ENCODE measurements around the gene PTTG2. TPM values are rescaled to one million over a fixed set of nuclear protein-coding genes. Genes with fewer than 3 reads are reported as not detected.

Gene PTTG2
- total and polyA plus RNA-seq, 2 of the 13 experiments (the other 11 are each of a cell fraction or from before 2014, with no cell fraction given) = not detected

GRCh38 chr4:37999965-38000364 is 39.8 kb downstream of the PTTG2 start:
- no peak overlapping the region for H3K4me3 ChIP-seq (replicated peaks in 1 of 3; ENCODE audit: insufficient read depth in 1 of 3, low read depth in 2 of 3, low read length in 3 of 3)
- BruUV-seq (replicated peaks) = no TSS peak
- POLR2A ChIA-PET = no interaction called here
- no peak overlapping the region for H3K27ac ChIP-seq (ENCODE audit: extremely low read length, insufficient read depth, low read length)
- WGBS (ENCODE audit: low lambda C conversion rate) = 97% methylated on average over 3 of the region's 3 CpGs
- no peak for ATAC-seq
- H3K9me3 ChIP-seq (ENCODE audit: low read length) = no peaks in the 10 kb centered on the region
- no peak for TF ChIP-seq ARID3A (IDR thresholded peaks at IDR 0.05; ENCODE audit: low read depth, low read length)
- no peaks in the 10 kb centered on the region for H3K79me2 ChIP-seq (ENCODE audit: insufficient read depth, low read length)
- no peak overlapping the region for H3K4me2 ChIP-seq (ENCODE audit: low read depth, low read length)
- no peak for DNase-seq (ENCODE audit: low spot score)
- intact Hi-C loops (cut with micrococcal nuclease; ENCODE audit: unreplicated experiment) = no loop called here
- H3K36me3 ChIP-seq (replicated peaks in 1 of 2; ENCODE audit: control insufficient read depth in 1 of 2, insufficient read depth in 2 of 2, low read length in 2 of 2) = no peaks in the 10 kb centered on the region
- no peak overlapping the region for H3K9ac ChIP-seq (ENCODE audit: insufficient read depth, low read depth, low read length)
- H3K27me3 ChIP-seq (ENCODE audit: control insufficient read depth in 1 of 2, insufficient read depth in 2 of 2, low read length in 2 of 2) = no peaks in the 10 kb centered on the region
- H2AFZ ChIP-seq (ENCODE audit: low read length) = no peak overlapping the region
- H4K20me1 ChIP-seq (ENCODE audit: insufficient read depth, low read length) = no peaks in the 10 kb centered on the region
- in situ Hi-C loops (cut with HindIII; ENCODE audit: extremely low pct_ligation_motif_present, low pct_unique_long_range_greater_than_20kb) = no loop called here
- CTCF ChIA-PET (ENCODE audit: low intra/inter-chr PET ratio, low total read pairs) = no interaction called here
- H3K4me1 ChIP-seq (ENCODE audit: insufficient read depth, low read length) = peaks cover 17% of the 10 kb centered on the region
- FAIRE-seq = no peak

GRCh38 chr4:38001927-38002326 is 41.7 kb downstream of the PTTG2 start:
- FAIRE-seq = no peak

More at GRCh38 chr4:38001927-38002326, 41.7 kb downstream of the PTTG2 start:
- 91% methylated on average over 3 of the region's 3 CpGs for WGBS (ENCODE audit: low lambda C conversion rate)
- intact Hi-C loops (cut with micrococcal nuclease; ENCODE audit: unreplicated experiment) (no loop called here), in situ Hi-C loops (cut with HindIII; ENCODE audit: extremely low pct_ligation_motif_present, low pct_unique_long_range_greater_than_20kb) (no loop called here)
- H4K20me1 ChIP-seq (ENCODE audit: insufficient read depth, low read length) = no peaks in the 10 kb centered on the region
- ChIA-PET CTCF (ENCODE audit: low intra/inter-chr PET ratio, low total read pairs) (no interaction called here), POLR2A (no interaction called here)
- H3K27me3 ChIP-seq (ENCODE audit: control insufficient read depth in 1 of 2, insufficient read depth in 2 of 2, low read length in 2 of 2) = no peaks in the 10 kb centered on the region
- DNase-seq (ENCODE audit: low spot score) (no peak), ATAC-seq (no peak)
- no peak overlapping the region for H3K9ac ChIP-seq (ENCODE audit: insufficient read depth, low read depth, low read length)
- no peak overlapping the region for H3K4me3 ChIP-seq (replicated peaks in 1 of 3; ENCODE audit: insufficient read depth in 1 of 3, low read depth in 2 of 3, low read length in 3 of 3)
- H3K27ac ChIP-seq (ENCODE audit: extremely low read length, insufficient read depth, low read length) = no peak overlapping the region
- no peaks in the 10 kb centered on the region for H3K9me3 ChIP-seq (ENCODE audit: low read length)
- H3K4me1 ChIP-seq (ENCODE audit: insufficient read depth, low read length) = peaks cover 9% of the 10 kb centered on the region
- H3K79me2 ChIP-seq (ENCODE audit: insufficient read depth, low read length) = peaks cover 3% of the 10 kb centered on the region
- no peak overlapping the region for H2AFZ ChIP-seq (ENCODE audit: low read length)
- TF ChIP-seq ZNF770 (CRISPR knock-in tag; IDR thresholded peaks at IDR 0.05) (no peak), RBFOX2 (IDR thresholded peaks at IDR 0.05; ENCODE audit: low read depth, low read length) (no peak), ZNF574 (CRISPR knock-in tag; IDR thresholded peaks at IDR 0.05) (no peak), NR2F1 (CRISPR knock-in tag; IDR thresholded peaks at IDR 0.05) (no peak), DRAP1 (CRISPR knock-in tag; IDR thresholded peaks at IDR 0.05) (no peak), ZNF121 (CRISPR knock-in tag; IDR thresholded peaks at IDR 0.05) (no peak), ZNF558 (CRISPR knock-in tag; IDR thresholded peaks at IDR 0.05; ENCODE audit: borderline replicate concordance) (no peak), MED8 (CRISPR knock-in tag; IDR thresholded peaks at IDR 0.05; ENCODE audit: insufficient replicate concordance) (no peak)
- no peak overlapping the region for H3K4me2 ChIP-seq (ENCODE audit: low read depth, low read length)
- no TSS peak for BruUV-seq (replicated peaks)
- H3K36me3 ChIP-seq (replicated peaks in 1 of 2; ENCODE audit: control insufficient read depth in 1 of 2, insufficient read depth in 2 of 2, low read length in 2 of 2) = no peaks in the 10 kb centered on the region

Data from HepG2 (cell line).